ENCODE measurements around the gene RNF224.
A peak's percentile ranks its signal among the peaks of the same experiment; 100 is the strongest.
"Not testable (repeated sequence)": the region's sequence is repeated elsewhere in the genome, so short reads cannot be mapped to it uniquely, and the experiment has no call there.

RNF224 gene

DNA sequence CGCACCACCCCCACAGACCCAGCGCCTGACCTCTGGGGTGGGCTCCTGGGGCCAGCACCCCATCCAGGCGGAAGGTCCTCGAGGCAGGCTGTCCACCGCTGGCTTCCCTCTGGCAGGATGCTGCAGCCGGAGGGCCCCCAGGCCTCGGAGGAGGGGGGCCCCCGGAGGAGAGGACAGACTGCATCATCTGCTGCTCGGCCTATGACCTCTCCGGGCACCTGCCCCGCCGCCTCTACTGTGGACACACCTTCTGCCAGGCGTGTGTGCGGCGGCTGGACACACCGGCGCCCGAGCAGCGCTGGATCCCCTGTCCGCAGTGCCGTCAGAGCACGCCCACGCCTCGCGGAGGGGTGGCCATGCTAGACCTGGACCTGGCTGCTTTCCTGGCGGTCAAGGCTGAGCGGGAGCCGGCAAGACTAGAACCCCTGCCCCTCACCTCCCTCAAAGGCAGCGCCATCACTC lies 1.2 kb downstream of the RNF224 start:
- no peak for DNase-seq (ENCODE audit: low spot score)

DNA sequence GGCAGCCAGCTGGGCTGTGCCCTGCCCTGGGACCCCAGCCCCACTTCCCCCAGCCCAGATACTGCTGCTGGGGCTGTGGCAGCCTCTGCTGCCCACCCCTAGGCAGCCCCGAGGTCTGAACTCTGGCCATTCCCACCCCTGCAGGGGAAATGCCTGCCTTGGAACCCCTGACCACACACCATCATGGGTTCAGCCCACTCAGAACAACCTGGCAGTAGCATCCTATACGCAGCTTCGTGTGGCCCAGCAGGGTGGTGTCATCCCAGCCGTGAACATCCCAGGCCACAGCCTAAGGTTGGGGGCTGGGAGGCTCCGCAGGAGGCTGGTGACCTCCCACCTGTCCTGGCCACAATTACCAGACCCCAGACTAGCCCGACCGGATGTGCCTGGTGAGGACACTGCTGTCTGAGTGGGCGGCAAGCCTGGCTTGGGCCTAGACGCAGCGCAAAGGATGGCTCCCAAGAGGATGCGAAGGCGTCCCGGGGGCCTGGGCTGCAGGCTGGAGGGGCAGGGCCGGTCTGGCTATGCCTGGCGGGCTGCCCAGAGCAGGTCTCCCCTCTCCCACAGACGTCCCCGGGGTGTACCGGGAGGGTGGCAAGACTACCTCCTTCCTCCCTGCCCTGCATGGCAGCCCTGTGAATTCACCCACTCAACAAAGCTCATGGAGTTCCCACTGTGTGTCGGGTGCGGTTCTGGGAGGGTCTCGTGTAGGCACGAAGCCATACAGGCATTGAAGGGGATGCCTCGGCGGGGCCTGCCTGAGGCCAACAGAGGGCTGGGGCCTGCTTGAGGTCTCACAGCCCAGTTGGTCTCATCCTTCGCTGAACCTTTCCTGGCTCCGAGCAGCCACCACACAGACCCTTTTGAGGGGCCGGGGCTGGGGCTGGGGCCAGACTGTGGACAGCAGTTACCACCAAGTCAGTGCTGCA lies 1.9 kb downstream of the RNF224 start:
- DNase-seq (ENCODE audit: low spot score) = no peak

DNA sequence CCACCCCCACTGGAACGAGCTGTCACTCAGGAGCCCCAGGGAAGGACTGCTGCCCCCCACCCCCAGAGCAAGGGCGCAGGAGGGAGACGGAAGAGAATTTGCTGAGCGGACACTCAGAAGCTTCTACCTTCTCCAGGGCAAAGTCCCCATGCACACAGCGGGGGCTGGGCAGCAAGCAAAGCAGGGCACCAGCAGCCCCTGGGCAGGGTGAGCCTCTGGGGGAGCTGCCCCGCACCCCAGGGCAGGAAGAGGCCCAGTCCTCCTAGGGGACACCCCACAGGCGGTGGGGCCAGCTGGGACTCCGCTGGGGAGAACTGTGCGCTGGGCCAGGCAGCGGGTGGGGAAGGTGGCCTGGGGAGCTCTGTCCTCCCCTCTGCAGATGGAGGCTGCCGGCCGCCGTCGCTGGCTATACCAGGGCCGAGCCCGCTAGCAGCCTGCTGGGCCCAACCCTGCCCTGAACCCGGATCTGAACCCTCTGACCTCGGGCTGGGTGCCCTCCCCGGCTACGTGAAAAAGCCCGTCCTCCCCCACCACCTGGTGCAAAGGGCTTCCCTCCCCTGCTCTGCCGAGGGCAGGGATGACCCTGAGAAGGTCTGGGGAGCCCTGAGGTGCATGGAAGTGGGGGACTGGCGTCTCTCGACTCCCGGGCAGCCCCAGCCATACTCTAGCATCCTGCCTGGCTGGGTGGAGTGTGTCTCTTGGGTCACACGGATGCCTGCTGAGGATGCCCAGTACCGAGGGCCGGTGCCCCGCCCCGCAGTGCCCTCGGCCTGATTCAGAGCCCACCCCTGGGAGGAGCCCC lies 2.8 kb downstream of the RNF224 start:
- DNase-seq (ENCODE audit: low spot score) = no peak

DNA sequence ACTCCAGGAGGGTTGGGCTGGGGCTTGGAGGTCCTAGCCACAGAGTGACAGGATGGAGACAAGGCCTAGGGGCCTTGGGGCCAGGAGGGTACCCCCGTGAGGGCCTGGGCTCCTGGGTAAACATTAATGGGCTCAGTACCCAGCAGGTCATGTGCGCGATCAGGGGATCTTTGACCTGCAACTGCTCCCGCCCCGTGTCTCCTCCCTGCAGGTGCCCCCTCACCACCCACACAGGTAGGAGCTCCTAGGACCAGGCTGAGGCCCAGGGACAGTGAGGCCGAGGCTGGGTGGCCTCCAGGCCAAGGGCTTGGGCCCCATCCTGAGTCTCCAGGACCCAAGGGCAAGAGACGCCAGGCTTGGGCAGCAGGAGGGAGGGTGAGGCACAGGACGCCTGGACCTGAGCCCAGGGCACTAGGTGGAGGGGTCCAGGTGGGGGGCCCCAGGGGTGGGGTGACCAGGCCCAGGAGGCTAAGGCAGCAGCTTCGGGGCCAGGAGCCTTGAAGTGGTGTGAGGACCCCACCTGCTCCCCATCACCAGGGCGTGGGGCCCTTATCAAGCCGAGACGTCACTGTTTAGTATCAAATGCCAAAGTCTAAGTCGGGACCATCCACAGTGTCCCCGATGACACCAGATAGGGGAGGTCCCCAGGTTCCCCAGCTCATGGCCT lies 3.5 kb downstream of the RNF224 start, which contains the start of gene SLC34A3:
Gene SLC34A3 (plus strand): TSS at position 197 of the 667 bp plus-strand sequence. CDS start 802 bp downstream, outside the sequence.
- no peak for DNase-seq (ENCODE audit: low spot score)

DNA sequence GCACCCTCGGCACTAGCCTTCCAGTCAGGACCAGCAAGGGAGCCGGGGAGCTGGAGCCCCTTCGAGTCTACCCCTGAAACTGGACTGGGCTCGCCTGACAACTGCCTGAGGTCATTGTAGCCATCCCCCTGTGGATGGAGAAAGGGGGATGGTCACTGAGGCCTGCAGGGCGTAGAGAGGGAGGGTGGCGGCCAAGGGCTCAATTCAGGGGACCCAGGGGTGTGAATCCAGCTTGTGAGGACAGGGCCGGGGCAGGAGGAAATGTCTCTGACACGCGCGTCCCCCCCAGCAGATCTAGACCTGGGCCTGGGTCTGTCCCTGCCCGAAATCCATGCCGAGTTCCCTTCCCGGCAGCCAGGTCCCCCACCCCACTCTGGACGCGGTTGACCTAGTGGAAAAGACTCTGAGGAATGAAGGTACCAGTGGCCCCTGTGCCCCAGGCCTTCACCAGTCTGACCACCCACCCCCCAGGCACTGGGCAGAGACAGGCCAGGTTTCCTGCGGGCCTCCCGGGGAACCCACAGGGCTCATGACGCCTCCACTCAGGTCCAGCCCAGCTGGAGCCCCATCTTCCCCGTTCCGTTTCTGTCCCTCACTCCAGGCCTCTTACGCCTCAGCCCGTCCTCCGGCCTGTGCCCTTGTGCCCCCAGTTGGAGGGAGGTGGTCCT lies 4.2 kb downstream of the RNF224 start:
- DNase-seq (ENCODE audit: low spot score) = no peak

- no peak for DNase-seq (ENCODE audit: low spot score)
Measured at GRCh38 chr9:137232101-137232500, 4.8 kb downstream of the RNF224 start.

GRCh38 chr9:137232510-137232909 lies 5.2 kb downstream of the RNF224 start:
- no peak for DNase-seq (ENCODE audit: low spot score)

- no peak for DNase-seq (ENCODE audit: low spot score)
Measured at GRCh38 chr9:137233143-137233980, 6.1 kb downstream of the RNF224 start.

DNA sequence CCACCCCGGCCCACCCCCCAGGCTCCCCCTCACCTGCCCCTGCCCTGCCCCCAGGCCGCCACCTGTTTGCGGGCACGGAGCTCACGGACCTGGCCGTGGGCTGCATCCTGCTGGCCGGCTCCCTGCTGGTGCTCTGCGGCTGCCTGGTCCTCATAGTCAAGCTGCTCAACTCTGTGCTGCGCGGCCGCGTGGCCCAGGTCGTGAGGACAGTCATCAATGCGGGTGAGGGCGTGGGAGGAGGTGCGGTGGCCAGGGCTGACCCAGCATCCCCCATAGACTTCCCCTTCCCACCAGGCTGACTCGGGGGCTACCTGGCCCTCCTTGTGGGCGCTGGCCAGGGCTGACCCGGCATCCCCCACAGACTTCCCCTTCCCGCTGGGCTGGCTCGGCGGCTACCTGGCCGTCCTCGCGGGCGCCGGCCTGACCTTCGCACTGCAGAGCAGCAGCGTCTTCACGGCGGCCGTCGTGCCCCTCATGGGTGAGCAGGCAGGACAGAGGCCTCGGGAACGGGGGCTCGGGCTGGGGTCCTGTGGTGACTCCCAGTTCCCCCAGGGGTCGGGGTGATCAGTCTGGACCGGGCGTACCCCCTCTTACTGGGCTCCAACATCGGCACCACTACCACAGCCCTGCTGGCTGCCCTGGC lies 6.9 kb downstream of the RNF224 start:
- no peak for DNase-seq (ENCODE audit: low spot score)

GRCh38 chr9:137234758-137235423 lies 7.6 kb downstream of the RNF224 start:
- no peak for DNase-seq (ENCODE audit: low spot score)

DNA sequence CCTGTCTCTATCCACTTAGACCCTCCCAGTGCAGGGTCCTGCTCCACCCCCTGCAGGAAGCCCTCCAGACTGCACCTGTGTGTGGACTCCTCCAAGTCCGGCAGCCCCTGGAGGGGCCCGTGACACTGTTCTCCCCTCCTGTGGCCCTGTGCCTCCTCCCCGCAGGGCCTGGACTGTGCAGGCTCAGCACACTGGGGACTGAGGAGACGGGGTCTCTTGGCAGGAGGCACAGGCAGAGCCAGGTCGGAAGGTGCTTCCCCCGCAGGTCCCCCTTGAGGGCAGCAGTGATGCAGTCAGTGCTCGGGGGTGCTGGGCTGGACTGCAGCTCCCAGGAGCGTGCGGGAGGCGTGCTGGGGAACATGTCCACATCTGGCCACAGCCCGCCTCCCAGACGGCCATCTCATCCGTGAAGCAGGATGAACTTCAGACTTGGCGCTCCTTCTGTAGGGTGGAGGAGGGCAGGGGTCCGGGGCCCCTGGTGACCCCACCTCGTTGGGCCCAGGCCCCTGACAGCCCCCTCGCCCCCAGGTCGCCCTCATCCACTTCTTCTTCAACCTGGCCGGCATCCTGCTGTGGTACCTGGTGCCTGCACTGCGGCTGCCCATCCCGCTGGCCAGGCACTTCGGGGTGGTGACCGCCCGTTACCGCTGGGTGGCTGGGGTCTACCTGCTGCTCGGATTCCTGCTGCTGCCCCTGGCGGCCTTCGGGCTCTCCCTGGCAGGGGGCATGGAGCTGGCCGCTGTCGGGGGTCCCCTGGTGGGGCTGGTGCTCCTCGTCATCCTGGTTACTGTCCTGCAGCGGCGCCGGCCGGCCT lies 8.3 kb downstream of the RNF224 start:
- no peak for DNase-seq (ENCODE audit: low spot score)

DNA sequence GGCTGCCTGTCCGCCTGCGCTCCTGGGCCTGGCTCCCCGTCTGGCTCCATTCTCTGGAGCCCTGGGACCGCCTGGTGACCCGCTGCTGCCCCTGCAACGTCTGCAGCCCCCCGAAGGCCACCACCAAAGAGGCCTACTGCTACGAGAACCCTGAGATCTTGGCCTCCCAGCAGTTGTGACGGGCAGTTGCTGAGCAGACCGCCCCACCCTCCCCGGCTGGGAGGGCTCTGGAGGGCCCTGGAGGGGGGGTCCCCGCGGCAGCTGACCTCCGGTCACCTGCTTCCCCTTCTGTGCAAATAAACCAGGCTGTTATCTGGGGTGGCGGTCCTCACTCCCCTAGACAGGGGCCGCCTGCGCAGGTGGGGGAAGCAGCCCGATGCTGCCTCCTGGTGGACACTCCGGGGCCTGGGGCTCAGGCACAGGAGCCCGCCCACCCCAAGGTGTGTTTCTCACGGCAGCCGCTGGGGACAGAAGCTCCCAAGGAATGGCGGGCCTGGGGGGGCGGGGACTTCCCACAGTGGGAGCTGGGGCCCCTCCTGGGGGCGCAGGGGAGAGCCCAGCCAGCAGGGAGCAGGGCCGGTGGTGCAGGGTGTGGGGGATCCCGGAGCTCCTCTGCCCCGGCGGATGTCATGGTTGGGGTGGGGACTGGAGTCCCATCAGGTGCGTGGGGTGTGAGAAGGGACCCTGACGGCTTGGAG lies 9.1 kb downstream of the RNF224 start:
- DNase-seq (ENCODE audit: low spot score) = peak; percentile 77

GRCh38 chr9:137236936-137237421 lies 9.7 kb downstream of the RNF224 start:
- DNase-seq (ENCODE audit: low spot score) = no peak

GRCh38 chr9:137237759-137238726 lies 10.7 kb downstream of the RNF224 start:
- no peak for DNase-seq (ENCODE audit: low spot score)

GRCh38 chr9:137239541-137240200 lies 12.4 kb downstream of the RNF224 start:
- not testable (repeated sequence) for DNase-seq (ENCODE audit: low spot score)

GRCh38 chr9:137240318-137240840 lies 13.1 kb downstream of the RNF224 start:
- DNase-seq (ENCODE audit: low spot score) = no peak
